Measurements from ENCODE around the gene IQSEC1. TPM values are rescaled to one million over a fixed set of nuclear protein-coding genes. Genes with fewer than 3 reads are reported as not detected.

The IQSEC1 gene
- total and polyA plus RNA-seq, 2 donors (not counting 1 experiment from before 2014, with no cell fraction given) = 96.7 to 222 TPM

DNA sequence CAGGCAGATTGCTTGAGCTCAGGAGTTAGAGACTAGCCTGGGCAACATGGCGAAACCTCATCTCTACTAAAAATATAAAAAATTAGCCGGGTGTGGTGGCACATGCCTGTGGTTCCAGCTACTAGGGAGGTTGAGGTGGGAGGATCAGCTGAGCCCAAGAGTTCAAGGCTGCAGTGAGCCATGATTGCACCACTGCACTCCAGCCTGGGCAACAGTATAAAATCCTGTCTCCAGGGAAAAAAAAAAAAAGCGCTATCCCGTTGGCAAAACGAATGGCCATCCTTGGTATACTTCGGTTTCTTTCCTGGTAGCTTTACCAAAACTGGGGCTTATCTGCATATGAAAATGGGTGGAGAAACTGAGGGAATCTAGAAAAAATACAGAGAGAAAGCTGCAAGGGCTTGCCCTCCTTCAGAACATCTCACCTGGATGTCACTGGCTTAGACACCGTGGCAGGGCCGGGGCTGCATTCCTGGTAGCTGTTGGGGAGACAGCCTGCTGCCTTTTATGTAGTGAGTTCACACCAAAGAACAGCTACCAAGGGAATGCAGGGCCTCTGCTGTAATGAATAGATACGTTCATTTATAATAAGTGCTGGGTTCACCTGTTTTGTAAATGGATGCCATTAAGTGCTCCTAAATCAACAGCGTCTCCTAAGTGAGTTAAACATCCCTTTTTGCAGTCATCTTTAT is 96.0 kb downstream of the IQSEC1 start:
- H3K36me3 ChIP-seq (replicated peaks in 1 of 2; ENCODE audit: control extremely low read depth in 1 of 2, control insufficient read depth in 1 of 2, extremely low read depth in 1 of 2, insufficient read depth in 2 of 2, low read length in 1 of 2) = peaks cover 0 to 60% of the 10 kb centered on the region in 2 experiments
- H3K4me2 ChIP-seq (replicated peaks; ENCODE audit: low read depth, low read length, poor library complexity, severe bottlenecking) = no peak overlapping the region
- peaks cover 100% of the 10 kb centered on the region for H4K20me1 ChIP-seq (ENCODE audit: control insufficient read depth, insufficient read depth, low read length, poor library complexity, severe bottlenecking)
- ChIA-PET POLR2A (interaction anchor here (0.7 kb wide), 1 partner anchor 32 kb away, joined by 4 read pairs; no protein-coding TSS in a partner anchor), CTCF (interaction anchor here (0.7 to 1.4 kb wide), 5 partner anchors 11 to 106 kb away, joined by 3 to 5 read pairs (median 4); partner anchors contain the start of gene IQSEC1)
- H2AFZ ChIP-seq (ENCODE audit: insufficient read depth, low read depth, low read length, poor library complexity, severe bottlenecking) = no peak overlapping the region
- Mint-ChIP-seq H3K4me1 (peaks cover 72% of the 10 kb centered on the region), H3K9me3 (ENCODE audit: insufficient read depth) (no peaks in the 10 kb centered on the region), H3K27me3 (no peaks in the 10 kb centered on the region), H3K27ac (no peak overlapping the region), H3K4me3 (no peak overlapping the region)
- no peaks in the 10 kb centered on the region for H3K9me3 ChIP-seq (ENCODE audit: control extremely low read depth in 1 of 3, control insufficient read depth in 2 of 3, insufficient read depth in 1 of 3, low read length in 2 of 3)
- H3K4me3 ChIP-seq (ENCODE audit: control extremely low read depth in 1 of 5, extremely low read depth in 1 of 5, insufficient read depth in 1 of 5, low read depth in 2 of 5, low read length in 4 of 5) = no peak overlapping the region
- no peak for DNase-seq
- intact Hi-C loops (cut with micrococcal nuclease) = no loop called here
- peaks cover 98% of the 10 kb centered on the region for H3K79me2 ChIP-seq (ENCODE audit: control insufficient read depth, insufficient read depth, low read length)
- WGBS (ENCODE audit: insufficient coverage) = 93% methylated on average over 4 of the region's 10 CpGs
- H3K27ac ChIP-seq (ENCODE audit: low read length in 2 of 2) = no peak overlapping the region
- no peaks in the 10 kb centered on the region for H3K27me3 ChIP-seq (replicated peaks in 1 of 4; ENCODE audit: control extremely low read depth in 1 of 4, control insufficient read depth in 3 of 4, insufficient read depth in 4 of 4, low read length in 3 of 4)
- TF ChIP-seq, protein P1, sequence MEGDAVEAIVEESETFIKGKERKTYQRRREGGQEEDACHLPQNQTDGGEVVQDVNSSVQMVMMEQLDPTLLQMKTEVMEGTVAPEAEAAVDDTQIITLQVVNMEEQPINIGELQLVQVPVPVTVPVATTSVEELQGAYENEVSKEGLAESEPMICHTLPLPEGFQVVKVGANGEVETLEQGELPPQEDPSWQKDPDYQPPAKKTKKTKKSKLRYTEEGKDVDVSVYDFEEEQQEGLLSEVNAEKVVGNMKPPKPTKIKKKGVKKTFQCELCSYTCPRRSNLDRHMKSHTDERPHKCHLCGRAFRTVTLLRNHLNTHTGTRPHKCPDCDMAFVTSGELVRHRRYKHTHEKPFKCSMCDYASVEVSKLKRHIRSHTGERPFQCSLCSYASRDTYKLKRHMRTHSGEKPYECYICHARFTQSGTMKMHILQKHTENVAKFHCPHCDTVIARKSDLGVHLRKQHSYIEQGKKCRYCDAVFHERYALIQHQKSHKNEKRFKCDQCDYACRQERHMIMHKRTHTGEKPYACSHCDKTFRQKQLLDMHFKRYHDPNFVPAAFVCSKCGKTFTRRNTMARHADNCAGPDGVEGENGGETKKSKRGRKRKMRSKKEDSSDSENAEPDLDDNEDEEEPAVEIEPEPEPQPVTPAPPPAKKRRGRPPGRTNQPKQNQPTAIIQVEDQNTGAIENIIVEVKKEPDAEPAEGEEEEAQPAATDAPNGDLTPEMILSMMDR (IDR thresholded peaks at IDR 0.05) = no peak
- TF ChIP-seq EZH2 (IDR thresholded peaks at IDR 0.05; ENCODE audit: borderline replicate concordance, insufficient read depth, low read depth, low read length, poor library complexity, severe bottlenecking) = no peak
- peaks cover 29 to 53% of the 10 kb centered on the region in 2 donors for H3K4me1 ChIP-seq (ENCODE audit: control insufficient read depth in 2 of 2, insufficient read depth in 2 of 2, low read length in 2 of 2)
- no peak for ATAC-seq (ENCODE audit: low read depth)
- H3K9ac ChIP-seq (ENCODE audit: low read length) = no peak overlapping the region
